Dendritic cell treated with granulocyte-macrophage colony-stimulating factor and Interleukin-4, amounts not matched to agents 40 ng/mL and 50 ng/mL, for 4 days (primary cell): ENCODE results near the gene S100A13.

Source experiments
- H3K27ac Mint-ChIP-seq: one replicate; pipeline ENCODE4 v1.8.0; 2022; ENCODE audit warnings: mild to moderate bottlenecking, mixed read lengths
- H3K27me3 Mint-ChIP-seq: one replicate; pipeline ENCODE4 v1.8.0; 2022; ENCODE audit warnings: mild to moderate bottlenecking, mixed read lengths
- H3K36me3 Mint-ChIP-seq: one replicate; pipeline ENCODE4 v1.8.0; 2022; ENCODE audit warnings: low read depth, mixed read lengths
- H3K4me1 Mint-ChIP-seq: one replicate; pipeline ENCODE4 v1.8.0; 2022; ENCODE audit warnings: low read depth, mixed read lengths
- H3K4me3 Mint-ChIP-seq: one replicate; pipeline ENCODE4 v1.8.0; 2022; ENCODE audit warnings: mild to moderate bottlenecking, moderate library complexity, mixed read lengths
- H3K9me3 Mint-ChIP-seq: one replicate; pipeline ENCODE4 v1.8.0; 2022; ENCODE audit warnings: mixed read lengths
- intact Hi-C: fragments of 100-400 bp; cut with micrococcal nuclease; formaldehyde crosslinking; loops from one replicate; pipeline ENCODE4 v1.15.0; 2022

Gene S100A13

DNA sequence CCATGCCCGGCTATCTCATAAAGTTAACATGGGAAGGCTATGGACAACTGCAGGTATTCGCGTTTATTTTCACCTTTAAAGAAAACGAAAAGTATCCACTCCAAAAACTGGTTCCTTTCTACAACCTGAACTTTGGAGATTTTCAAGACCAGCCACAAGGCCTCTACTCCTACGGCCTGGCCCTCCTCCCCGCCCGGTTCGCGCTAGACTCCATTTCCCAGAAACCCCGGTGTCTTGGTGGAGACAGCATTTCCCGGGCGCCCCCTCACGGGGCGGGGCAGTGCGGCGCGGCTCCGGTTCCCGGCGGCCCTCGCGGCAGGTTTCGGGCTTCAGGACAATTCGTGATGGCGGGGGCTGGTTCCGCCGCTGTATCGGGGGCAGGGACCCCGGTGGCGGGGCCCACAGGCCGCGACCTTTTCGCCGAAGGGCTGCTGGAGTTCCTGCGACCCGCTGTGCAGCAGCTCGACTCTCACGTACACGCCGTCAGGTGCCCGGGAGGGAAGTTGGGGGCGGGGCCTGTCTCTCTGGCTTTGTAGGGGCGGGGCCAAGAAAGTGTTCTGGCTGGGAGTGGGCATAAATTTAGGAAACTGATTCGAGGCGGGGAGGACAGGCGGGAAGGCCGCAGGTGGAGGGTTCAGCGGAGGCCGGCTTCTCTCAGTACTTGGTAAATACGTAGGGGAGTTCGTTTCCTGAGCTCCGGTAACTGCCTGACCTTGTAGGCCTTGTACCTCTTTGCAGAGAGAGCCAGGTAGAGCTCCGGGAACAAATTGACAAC is 31.3 kb upstream of the S100A13 start, which contains the start of gene SNAPIN:
SNAPIN (plus strand) TSS at position 304 of the 775 bp plus-strand sequence; CDS start at position 345, 41 bp downstream.
- Mint-ChIP-seq H3K4me3 (peak within 1 kb of the TSS; percentile 95), H3K27ac (peak within 1 kb of the TSS; percentile 96), H3K9me3 (no peaks in the 10 kb centered on the region), H3K27me3 (no peaks in the 10 kb centered on the region), H3K36me3 (peaks cover 7% of the 10 kb centered on the region), H3K4me1 (peaks cover 27% of the 10 kb centered on the region)
- intact Hi-C loops, result loop anchor here (1.0 kb wide), 1 partner anchor 24 kb away; the partner anchor contains the start of gene CHTOP

DNA sequence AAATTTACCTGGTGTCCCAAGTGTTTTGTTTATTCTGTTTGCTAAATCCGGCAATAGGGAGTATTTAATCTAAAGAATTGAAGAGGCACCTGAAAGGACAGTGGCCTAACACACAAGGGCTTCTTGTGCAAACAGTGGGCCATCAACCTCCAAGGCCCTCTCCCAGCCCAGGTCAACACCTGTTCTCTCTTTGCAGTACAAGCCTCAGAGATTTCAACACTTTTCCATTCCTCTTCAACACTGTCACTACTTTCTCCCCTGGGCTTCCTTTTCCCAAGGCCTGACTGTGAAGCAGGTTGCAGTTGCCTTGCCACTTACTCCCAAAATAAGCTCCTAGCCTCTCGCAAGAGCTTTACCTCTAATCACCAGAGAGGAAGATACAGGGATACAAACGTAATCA is 28.0 kb upstream of the S100A13 start:
- Mint-ChIP-seq H3K27me3 (no peaks in the 10 kb centered on the region), H3K9me3 (no peaks in the 10 kb centered on the region), H3K27ac (no peak overlapping the region), H3K4me1 (peaks cover 22% of the 10 kb centered on the region), H3K4me3 (no peak overlapping the region), H3K36me3 (peaks cover 7% of the 10 kb centered on the region)
- intact Hi-C loops, result no loop called here

DNA sequence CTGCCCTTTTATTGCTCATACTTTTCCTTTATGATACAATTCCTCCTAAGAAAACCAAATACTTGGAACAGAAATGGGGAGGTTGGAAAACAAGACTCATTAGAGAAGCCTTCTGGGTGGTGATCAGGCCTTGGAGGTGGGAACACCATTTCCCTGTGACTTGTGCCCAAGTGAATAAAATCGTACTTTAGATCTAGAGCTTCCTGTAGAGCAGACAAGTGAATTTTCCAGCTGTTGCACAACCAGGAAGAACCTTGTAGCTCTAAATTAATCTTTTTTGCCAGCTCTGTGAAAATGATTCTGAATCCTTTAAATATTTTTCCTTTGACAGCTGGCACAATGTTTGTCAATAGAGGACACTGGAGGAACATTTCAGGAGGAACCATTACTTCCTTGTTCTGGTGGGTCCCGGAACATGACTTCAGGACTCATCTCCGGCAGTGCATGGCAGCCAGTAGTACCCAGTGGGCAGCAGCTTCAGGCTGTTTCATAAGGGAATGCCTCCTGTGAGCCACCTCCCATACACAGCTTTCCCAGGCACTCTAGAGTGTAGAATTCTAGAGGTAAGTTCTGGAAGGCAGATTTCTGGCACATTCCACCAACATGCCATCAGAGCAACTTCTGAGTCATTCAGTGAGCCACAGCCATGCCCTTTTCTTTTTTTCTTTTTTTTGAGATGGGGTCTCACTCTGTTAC is 25.6 kb upstream of the S100A13 start:
- Mint-ChIP-seq H3K27ac (peak overlapping the region; percentile 96), H3K9me3 (no peaks in the 10 kb centered on the region), H3K27me3 (no peaks in the 10 kb centered on the region), H3K4me1 (peaks cover 21% of the 10 kb centered on the region), H3K4me3 (no peak overlapping the region), H3K36me3 (peaks cover 3% of the 10 kb centered on the region)
- intact Hi-C loops, result no loop called here

DNA sequence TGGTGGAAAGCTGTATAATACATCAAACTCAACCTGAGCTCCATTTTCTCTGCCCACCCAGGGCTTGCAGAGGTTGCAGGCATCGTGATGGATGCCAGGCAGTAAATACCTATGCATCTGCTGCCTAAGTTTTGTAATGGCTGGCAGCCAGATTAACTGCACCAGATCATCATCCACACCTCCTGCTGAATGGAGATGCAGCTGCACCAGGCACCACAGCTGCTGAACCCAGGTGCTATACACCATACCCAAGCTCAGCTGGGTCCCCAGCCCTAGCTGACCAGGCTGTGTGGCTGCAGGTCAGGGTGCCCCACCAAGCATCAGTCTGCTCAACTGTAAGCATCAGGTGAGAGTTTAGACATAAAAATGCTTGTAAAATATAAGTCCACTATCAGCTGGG is 24.5 kb upstream of the S100A13 start:
- Mint-ChIP-seq H3K9me3 (no peaks in the 10 kb centered on the region), H3K27me3 (no peaks in the 10 kb centered on the region), H3K4me3 (no peak overlapping the region), H3K27ac (no peak overlapping the region), H3K4me1 (peaks cover 33% of the 10 kb centered on the region), H3K36me3 (peaks cover 15% of the 10 kb centered on the region)
- intact Hi-C loops, result no loop called here

DNA sequence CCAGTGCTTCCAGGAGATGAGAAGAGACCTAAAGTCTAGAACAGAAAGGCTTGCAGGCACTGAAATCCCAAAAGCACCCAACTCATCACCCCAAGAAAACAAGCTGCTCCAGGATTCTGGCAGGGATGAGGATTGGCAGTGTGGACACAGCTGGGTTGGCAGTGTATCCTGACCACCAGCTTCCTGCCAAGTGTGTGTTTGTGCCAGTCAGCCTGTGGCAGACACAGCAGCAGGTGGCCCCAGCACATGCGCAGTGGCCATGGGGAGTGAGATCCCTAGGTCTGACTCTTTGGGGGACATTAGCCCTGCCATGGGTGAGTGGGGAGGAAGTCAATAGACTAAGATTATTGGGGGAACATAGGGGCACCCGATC is 22.5 kb upstream of the S100A13 start:
- no peaks in the 10 kb centered on the region for H3K27me3 Mint-ChIP-seq
- peaks cover 34% of the 10 kb centered on the region for H3K36me3 Mint-ChIP-seq
- intact Hi-C loops, result no loop called here
- peaks cover 52% of the 10 kb centered on the region for H3K4me1 Mint-ChIP-seq
- H3K9me3 Mint-ChIP-seq, result no peaks in the 10 kb centered on the region
- no peak overlapping the region for H3K4me3 Mint-ChIP-seq
- H3K27ac Mint-ChIP-seq, result peak overlapping the region; percentile 23

DNA sequence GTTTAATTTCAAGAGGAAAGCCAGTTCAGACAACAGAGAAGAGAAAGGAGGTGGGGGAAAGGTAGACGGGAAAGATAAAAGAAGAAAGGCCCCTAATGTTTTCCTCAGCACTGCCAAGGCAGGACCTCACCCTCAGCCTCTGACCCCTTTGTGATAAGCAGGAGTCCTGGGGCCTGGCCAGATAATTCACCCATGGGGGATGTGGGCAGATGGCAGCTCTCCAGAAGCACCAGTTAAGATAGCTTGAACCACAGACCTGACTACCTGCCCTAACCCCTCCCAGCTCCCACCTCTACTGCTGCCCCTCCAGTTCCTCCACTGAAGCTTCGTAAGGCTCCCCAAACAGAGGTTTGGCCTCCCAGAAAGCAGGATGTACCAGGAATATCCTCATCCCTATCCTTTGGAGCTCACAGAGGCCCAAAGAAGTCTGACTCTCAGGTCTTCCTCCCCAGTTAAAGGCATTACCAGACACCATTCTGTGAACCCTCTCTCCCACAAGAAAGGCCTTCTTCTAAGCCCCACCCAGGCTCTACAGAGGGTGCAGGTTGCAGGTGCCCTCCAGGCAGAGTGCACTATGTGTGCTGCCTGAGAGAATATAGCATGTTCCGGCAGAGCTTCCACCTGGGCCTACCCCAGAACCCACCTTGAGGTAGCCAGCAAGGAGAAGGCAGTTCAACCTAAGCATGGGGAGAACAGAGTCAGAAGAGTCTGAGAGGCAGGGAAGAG is 22.0 kb upstream of the S100A13 start:
- Mint-ChIP-seq H3K4me1 (peaks cover 55% of the 10 kb centered on the region), H3K36me3 (peaks cover 39% of the 10 kb centered on the region), H3K4me3 (no peak overlapping the region), H3K27ac (peak overlapping the region; percentile 23), H3K27me3 (no peaks in the 10 kb centered on the region), H3K9me3 (no peaks in the 10 kb centered on the region)
- intact Hi-C loops, result no loop called here

DNA sequence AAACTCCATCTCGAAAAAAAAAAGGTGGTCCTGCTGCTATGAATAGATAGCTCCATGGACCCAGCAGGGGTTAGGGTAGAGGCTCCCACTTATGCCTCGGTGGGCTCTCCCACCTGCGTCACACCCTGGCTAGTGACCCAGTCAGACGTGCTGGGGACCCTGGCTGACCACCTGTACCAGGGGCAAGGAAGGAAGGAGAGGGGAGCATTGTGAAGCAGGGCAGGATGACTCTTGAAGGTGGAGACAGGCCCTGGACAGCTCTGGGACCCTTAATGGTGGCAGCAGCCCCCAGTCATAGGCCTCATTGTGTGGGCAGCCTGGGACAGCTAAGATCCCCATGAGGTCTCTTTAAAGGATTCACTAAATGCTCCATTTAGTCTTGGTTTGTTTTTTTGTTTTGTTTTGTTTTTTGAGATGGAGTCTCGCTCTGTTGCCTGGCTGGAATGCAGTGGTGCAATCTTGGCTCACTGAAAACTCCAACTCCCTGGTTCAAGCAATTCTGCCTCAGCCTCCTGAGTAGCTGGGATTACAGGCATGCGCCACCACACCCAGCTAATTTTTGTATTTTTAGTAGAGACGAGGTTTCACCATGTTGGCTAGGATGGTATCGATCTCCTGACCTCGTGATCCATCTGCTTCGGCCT is 20.8 kb upstream of the S100A13 start:
- H3K4me1 Mint-ChIP-seq, result peaks cover 58% of the 10 kb centered on the region
- peaks cover 51% of the 10 kb centered on the region for H3K36me3 Mint-ChIP-seq
- H3K9me3 Mint-ChIP-seq, result no peaks in the 10 kb centered on the region
- intact Hi-C loops, result no loop called here
- peak overlapping the region; percentile 88 for H3K27ac Mint-ChIP-seq
- H3K27me3 Mint-ChIP-seq, result no peaks in the 10 kb centered on the region
- peak overlapping the region; percentile 6 for H3K4me3 Mint-ChIP-seq

DNA sequence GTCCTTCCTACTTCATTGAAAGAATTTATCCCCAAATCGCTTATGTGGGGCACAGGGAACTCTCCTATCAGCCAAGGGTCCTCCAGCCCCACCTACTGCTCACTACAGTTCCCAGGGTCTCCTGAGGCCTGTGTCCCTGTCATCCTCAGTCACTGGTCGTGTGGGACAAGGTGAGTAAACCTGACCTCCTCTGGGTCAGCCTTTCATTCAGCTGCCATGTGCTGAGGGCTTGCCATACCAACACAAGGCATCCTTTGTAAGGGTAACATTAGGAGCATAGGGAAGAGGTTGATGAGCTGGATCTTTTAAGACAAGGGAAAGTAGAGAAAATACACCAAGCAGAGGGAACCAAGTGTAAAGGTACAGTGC is 20.0 kb upstream of the S100A13 start:
- H3K36me3 Mint-ChIP-seq, result peaks cover 59% of the 10 kb centered on the region
- H3K27ac Mint-ChIP-seq, result peak overlapping the region; percentile 88
- H3K9me3 Mint-ChIP-seq, result no peaks in the 10 kb centered on the region
- peak overlapping the region; percentile 44 for H3K4me3 Mint-ChIP-seq
- H3K4me1 Mint-ChIP-seq, result peaks cover 55% of the 10 kb centered on the region
- H3K27me3 Mint-ChIP-seq, result no peaks in the 10 kb centered on the region
- intact Hi-C loops, result no loop called here

DNA sequence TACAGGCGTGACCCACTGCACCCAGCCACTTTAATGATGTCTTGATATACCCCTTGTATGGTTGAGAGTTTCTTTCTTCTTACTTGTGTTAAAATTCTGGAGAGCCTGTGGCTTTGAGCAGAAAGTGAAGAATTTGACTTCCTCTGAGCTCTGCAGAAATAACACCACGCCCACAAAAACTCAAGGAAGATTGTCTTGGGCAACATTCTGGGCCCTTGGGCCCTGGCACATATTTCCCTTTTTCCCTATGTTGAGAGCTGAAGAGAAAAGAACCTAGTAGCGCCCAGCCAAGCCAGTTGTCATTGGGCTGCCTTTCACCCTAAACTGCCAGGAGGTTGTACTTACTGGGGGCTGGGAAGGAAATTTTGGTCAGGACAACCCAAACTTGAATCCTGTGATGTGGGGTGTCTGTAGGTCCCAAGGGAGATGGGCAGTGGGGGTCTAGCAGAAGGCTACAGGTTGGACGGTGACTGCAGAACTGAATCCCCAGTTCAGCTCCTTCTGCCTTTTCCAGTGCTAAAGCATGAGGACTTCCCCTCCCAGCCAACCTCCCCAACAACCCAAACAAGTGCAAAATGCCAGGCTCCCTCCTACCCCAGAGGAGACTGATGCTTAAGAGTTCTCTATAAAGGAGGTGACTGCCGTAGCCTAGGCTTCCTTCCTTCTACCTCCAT is 19.5 kb upstream of the S100A13 start:
- peak overlapping the region; percentile 44 for H3K4me3 Mint-ChIP-seq
- H3K9me3 Mint-ChIP-seq, result no peaks in the 10 kb centered on the region
- intact Hi-C loops, result no loop called here
- H3K27me3 Mint-ChIP-seq, result no peaks in the 10 kb centered on the region
- peaks cover 59% of the 10 kb centered on the region for H3K4me1 Mint-ChIP-seq
- peaks cover 64% of the 10 kb centered on the region for H3K36me3 Mint-ChIP-seq
- peak overlapping the region; percentile 88 for H3K27ac Mint-ChIP-seq

DNA sequence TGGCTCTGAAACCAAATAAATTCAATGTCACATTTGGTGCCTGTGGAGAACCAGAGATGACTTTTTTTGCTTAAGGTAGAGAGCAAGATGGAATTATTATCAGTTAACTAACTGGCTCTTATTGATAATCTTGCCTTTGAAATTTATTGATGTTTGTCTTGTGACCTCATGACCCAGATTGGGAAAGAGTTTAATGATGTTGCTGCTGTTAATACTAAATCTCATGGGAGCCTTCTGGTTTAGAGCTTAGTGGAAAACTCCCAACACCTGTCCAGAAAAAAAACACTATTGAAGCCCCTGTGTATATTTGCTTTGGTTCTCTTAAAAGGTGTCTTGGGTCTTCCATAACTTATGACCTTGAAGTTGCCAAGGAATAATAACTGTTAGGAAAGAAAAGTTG is 16.5 kb upstream of the S100A13 start:
- Mint-ChIP-seq H3K4me3 (no peak overlapping the region), H3K27me3 (no peaks in the 10 kb centered on the region), H3K36me3 (peaks cover 94% of the 10 kb centered on the region), H3K27ac (no peak overlapping the region), H3K4me1 (peaks cover 59% of the 10 kb centered on the region), H3K9me3 (no peaks in the 10 kb centered on the region)
- intact Hi-C loops, result no loop called here

DNA sequence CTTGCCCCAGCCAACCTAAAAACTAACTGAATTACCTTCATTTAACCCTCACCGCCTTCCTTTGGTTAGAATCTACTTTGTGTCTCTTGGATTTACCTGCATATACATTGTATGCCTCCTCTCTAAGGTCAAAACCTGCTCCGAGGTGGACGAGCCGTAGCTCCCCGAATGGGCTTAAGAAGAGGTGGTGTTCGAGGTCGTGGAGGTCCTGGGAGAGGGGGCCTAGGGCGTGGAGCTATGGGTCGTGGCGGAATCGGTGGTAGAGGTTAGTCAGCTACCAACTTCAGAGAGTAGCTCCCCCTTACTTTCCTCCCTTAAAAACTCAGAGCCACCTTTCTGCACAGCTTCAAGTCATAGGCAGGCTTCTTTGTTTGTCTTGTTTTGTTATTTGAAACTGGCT is 15.8 kb upstream of the S100A13 start:
- Mint-ChIP-seq H3K27ac (no peak overlapping the region), H3K4me1 (peaks cover 55% of the 10 kb centered on the region), H3K27me3 (no peaks in the 10 kb centered on the region), H3K36me3 (peaks cover 100% of the 10 kb centered on the region), H3K9me3 (no peaks in the 10 kb centered on the region), H3K4me3 (no peak overlapping the region)
- intact Hi-C loops, result no loop called here

DNA sequence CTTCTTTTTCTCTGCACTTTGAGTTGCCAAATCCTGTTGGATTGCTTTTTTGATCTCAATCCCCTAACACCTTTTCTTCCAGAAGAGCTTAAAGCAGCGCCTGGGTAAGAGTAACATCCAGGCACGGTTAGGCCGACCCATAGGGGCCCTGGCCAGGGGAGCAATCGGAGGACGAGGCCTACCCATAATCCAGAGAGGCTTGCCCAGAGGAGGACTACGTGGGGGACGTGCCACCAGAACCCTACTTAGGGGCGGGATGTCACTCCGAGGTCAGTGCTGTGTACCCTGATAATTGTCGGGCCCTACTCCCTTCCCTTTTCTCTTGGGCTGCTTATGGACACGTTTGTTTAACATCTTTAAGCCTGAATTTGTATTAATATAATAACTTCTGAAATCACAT is 14.9 kb upstream of the S100A13 start:
- Mint-ChIP-seq H3K4me1 (peaks cover 52% of the 10 kb centered on the region), H3K36me3 (peaks cover 100% of the 10 kb centered on the region), H3K4me3 (no peak overlapping the region), H3K9me3 (no peaks in the 10 kb centered on the region), H3K27me3 (no peaks in the 10 kb centered on the region), H3K27ac (no peak overlapping the region)
- intact Hi-C loops, result no loop called here

DNA sequence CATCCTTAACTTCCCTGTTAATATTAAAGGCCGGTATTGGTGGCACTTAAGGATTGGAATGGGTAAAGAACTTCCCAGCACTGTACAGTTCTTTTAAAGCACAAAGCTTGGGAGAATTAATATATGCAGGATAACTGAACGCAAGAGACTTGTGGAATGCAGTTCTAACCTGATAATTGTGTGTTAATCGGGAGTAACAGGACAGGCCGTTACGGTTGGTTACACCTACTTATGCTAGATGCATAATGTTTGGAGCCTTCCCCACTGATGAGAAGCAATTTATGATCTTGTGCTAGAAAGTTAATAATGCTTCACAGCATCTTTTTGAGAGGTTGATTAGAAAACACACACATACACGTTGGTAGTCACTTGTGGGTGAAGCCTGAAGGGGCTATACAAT is 13.6 kb upstream of the S100A13 start:
- no peaks in the 10 kb centered on the region for H3K27me3 Mint-ChIP-seq
- intact Hi-C loops, result no loop called here
- no peaks in the 10 kb centered on the region for H3K9me3 Mint-ChIP-seq
- peaks cover 100% of the 10 kb centered on the region for H3K36me3 Mint-ChIP-seq
- H3K4me1 Mint-ChIP-seq, result peaks cover 45% of the 10 kb centered on the region
- no peak overlapping the region for H3K27ac Mint-ChIP-seq
- no peak overlapping the region for H3K4me3 Mint-ChIP-seq
